SIG-M5 treated with dmso at 0.1 percent for 504 hours (cell line): ENCODE measurements around the gene NEUROD4.
A peak's percentile ranks its signal among the peaks of the same experiment; 100 is the strongest.

Experiments used
- DNase-seq: peaks from one replicate; lab custom pipeline; 2025; ENCODE audit not compliant: unreplicated experiment; lab: John Stamatoyannopoulos, UW

The NEUROD4 gene

DNA sequence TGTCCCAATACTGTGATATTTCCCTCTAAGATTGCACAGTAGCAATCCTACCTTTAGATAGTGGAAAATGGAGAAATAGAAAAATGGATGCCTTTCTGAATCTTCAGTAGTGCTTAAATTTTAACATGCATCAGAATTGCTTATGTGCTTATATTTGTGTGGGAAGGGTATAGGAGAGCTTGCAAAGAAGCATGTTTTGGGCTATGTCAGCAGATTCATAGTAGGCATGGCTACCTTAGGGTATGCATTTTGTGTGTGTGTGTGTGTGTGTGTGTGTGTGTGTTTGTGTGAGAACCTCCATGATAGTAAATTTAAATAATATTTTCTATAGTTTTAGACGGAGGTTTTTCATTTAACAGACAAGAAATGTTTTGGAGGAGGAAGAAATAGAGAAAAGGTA lies 38.3 kb downstream of the NEUROD4 start:
- DNase-seq: no peak

GRCh38 chr12:55058776-55059175 lies 39.0 kb downstream of the NEUROD4 start:
- DNase-seq: no peak

GRCh38 chr12:55060470-55060869 lies 40.7 kb downstream of the NEUROD4 start:
- DNase-seq: peak; percentile 90

DNA sequence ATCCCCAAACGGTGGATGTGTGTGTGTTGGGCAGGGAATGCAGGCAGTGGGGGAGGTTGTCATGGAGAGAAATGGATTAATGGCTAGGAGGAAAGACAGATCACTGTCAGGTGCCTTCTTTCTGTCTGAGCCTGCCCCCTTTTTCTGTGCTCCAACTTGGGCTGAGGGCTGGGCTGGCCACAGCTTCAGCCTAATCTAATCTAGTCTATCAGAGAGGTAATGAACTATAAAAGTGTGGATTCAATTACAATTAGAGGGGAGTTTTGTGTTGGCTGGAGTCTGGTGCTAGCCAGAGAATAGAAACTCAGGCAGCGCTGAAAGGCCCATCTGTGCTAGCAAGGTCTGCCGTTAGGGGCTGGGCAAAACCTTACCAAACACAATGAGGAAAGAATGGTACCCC lies 41.2 kb downstream of the NEUROD4 start:
- DNase-seq: no peak

DNA sequence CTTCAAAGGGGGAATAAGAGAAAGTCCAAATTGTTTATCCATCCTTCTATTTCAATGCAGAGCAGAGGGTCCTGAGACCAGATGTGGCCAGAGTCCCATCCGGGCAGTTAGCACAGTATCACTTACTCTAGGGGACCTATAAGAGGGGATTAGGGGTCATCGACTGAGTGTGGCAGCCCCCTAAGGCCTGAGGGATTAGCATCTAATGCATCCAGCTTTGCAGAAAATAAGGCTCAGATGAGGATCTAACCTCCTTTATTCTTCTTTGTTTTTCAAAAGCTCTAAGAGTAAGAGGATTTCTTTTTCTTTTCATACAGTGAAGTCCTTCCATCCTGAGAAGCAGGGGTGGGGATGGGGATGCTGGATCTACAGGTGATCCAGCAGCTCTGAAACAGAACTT lies 43.5 kb downstream of the NEUROD4 start:
- DNase-seq: no peak

GRCh38 chr12:55065535-55065934 lies 45.8 kb downstream of the NEUROD4 start:
- DNase-seq: no peak

GRCh38 chr12:55067701-55068100 lies 47.9 kb downstream of the NEUROD4 start:
- DNase-seq: no peak

DNA sequence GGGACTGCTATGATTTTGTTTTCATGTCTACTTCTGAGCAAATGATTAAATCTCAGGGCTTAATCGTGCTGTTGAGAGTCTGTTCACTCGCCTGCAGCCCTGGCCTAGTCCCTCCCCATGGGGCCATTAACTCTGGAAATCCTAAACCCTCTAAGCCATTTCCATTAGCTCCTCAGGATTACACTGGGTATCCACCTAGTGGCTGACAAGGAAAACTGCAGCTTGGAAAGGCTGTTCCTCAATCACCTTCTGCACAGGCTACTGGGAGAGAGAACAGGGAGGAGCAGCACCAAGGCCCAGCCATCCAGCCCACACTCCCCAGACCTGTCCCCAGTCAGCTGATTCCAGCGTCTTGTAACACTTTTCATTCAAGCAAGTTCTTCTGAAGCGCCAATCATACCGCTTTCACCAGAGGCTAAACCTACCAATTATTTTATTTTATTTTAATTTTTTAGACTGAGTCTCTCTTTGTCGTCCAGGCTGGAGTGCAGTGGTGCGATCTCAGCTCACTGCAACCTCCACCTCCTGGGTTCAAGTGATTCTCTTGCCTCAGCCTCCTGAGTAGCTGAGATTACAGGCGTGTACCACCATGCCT lies 48.7 kb downstream of the NEUROD4 start:
- peak; percentile 63 for DNase-seq

DNA sequence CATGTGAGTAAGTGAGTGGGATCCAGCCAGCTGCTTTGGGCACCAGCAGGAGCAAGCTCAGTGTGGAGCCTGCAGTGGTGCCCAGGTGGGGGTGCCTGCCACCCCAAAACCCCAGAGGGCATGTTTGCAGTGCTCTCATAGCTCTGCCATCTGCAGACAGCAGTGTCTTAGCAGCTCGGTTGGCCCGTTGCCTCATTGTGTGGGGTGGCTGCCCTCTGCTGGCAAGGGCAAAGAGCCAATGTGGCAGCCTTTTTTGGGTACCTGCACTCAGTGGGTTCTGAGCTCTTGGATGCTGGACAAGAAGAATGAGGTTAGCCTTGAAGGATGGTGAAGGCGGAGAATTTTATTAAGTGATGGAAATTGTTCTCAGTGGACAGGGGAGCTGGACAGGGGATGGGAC lies 52.3 kb downstream of the NEUROD4 start:
- DNase-seq: peak; percentile 63

- DNase-seq: peak; percentile 75
These were observed 53.6 kb downstream of the NEUROD4 start for GRCh38 chr12:55073043-55074022.

GRCh38 chr12:55074806-55075205 lies 55.0 kb downstream of the NEUROD4 start:
- no peak for DNase-seq
